HG03520 (cell line): ENCODE results near the gene ZDHHC11B.

Experiments used
- ATAC-seq: cut with Tn5 transposase; IDR thresholded peaks from one replicate; pipeline ENCODE4 v1.9.1; 2021; ENCODE audit warnings: mild to moderate bottlenecking, moderate library complexity; ENCODE audit not compliant: unreplicated experiment

Gene ZDHHC11B

GRCh38 chr5:664343-664993 lies 120.1 kb downstream of the ZDHHC11B start:
- no peak for ATAC-seq

DNA sequence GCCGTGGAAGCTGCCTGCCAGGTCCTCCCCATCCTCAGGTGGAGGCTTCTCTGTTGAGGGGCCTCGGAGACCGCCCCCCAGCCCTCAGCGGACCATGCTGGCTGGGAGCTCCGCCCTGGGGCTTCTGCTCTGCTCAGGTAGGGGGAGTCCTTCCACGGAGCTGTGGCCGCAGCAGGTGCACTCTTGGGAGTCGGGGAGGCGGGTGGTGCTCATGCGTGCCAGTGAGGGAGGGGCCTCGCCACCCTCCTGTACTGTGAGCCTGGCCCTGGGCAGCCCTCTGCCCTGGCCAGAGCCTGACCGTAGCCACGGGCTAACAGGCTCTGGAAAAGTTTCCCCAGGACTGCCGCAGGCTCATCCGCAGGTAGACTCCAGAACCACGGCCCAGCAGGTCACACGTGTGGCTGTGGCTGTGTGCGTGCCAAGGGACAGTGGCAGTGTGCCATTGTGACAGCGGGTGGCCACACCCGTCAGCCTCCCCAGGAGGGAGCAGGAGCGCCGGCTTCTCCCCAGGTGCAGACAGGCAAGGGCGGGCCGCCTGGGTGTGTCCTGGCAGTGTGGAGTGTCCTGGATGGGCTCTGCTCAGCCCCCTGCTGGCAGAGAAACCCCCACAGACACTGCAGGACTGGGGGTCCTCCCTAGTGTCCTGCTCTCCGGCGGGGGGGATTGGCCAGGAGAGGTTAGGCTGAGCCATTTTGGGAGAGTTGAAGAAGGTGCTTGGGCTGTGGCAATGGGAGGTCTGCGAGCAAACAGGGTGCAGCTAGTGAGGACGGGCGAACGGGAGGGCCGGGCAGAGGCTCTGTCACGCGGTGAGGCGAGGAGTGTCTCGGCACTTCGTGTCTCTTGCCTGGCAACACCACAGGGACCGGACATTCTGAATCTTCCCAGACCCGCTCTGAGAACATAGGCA lies 120.8 kb downstream of the ZDHHC11B start:
- ATAC-seq, result no peak

- ATAC-seq, result no peak
Measured at GRCh38 chr5:662751-663435, 121.6 kb downstream of the ZDHHC11B start.

- ATAC-seq, result no peak
Measured at GRCh38 chr5:661891-662750, 122.4 kb downstream of the ZDHHC11B start.

DNA sequence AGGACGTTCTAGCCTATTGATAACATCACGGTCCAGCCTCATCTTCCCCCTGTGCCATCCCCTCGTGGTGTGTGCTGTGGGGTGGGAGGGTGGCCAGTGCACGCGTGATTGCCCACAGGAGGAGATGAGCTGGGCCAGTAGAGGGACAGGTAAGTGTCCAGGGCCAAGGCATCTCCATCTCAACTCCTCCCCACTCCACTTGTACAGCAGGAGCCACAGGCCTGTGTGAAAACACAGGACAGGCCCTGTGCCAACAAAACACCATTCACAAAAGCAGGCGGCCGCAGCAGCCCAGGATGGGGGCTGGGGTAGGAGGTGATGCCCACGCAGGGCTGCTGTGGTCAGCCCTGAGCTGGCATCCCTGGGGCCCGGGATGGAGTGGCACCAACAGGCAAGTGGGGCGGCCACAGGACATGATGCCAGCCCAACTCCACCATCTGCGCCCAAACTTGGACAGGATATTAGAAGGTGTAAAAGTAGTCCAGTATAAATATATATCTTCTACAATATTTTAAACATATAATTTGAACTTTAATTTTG lies 124.0 kb downstream of the ZDHHC11B start:
- no peak for ATAC-seq
